GM21381 (cell line): ENCODE measurements around the gene TTC3.
"Not testable (repeated sequence)": the region's sequence is repeated elsewhere in the genome, so short reads cannot be mapped to it uniquely, and the experiment has no call there.

Experiments
- ATAC-seq: cut with Tn5 transposase; IDR thresholded peaks from one replicate; pipeline ENCODE4 v1.9.1; 2021; ENCODE audit warnings: mild to moderate bottlenecking, moderate library complexity; ENCODE audit not compliant: unreplicated experiment

The TTC3 gene

GRCh38 chr21:37072988-37073416 is at the start of gene TTC3, which contains the start of gene PIGP:
TTC3 (plus strand) TSS chr21:37073254; CDS start chr21:37087258, 14,004 bp downstream.
PIGP (minus strand) TSS chr21:37073071; CDS start chr21:37072515, 556 bp downstream.
- ATAC-seq = peak; percentile 80

- ATAC-seq = no peak
These were observed 46.6 kb upstream of the TTC3 start for GRCh38 chr21:37026499-37026898.

- no peak for ATAC-seq
These were observed 44.5 kb upstream of the TTC3 start for GRCh38 chr21:37028570-37028969.

GRCh38 chr21:37030864-37031263 is 42.2 kb upstream of the TTC3 start:
- ATAC-seq = no peak

- no peak for ATAC-seq
These were observed 40.8 kb upstream of the TTC3 start for GRCh38 chr21:37032293-37032692.

- no peak for ATAC-seq
These were observed 40.1 kb upstream of the TTC3 start for GRCh38 chr21:37032877-37033471.

- not testable (repeated sequence) for ATAC-seq
These were observed 38.7 kb upstream of the TTC3 start for GRCh38 chr21:37034394-37034793.

GRCh38 chr21:37036177-37036576 is 36.9 kb upstream of the TTC3 start:
- no peak for ATAC-seq

- no peak for ATAC-seq
These were observed 33.5 kb upstream of the TTC3 start for GRCh38 chr21:37039411-37040075.

GRCh38 chr21:37040212-37040611 is 32.8 kb upstream of the TTC3 start:
- ATAC-seq = no peak

- ATAC-seq = no peak
These were observed 31.3 kb upstream of the TTC3 start for GRCh38 chr21:37041706-37042271.

- ATAC-seq = no peak
These were observed 29.2 kb upstream of the TTC3 start for GRCh38 chr21:37043818-37044217.

- ATAC-seq = no peak
These were observed 28.4 kb upstream of the TTC3 start for GRCh38 chr21:37044643-37045042.

- ATAC-seq = no peak
These were observed 27.9 kb upstream of the TTC3 start for GRCh38 chr21:37045149-37045548.

GRCh38 chr21:37045556-37045955 is 27.5 kb upstream of the TTC3 start:
- no peak for ATAC-seq

GRCh38 chr21:37047079-37047478 is 26.0 kb upstream of the TTC3 start:
- no peak for ATAC-seq

- ATAC-seq = not testable (repeated sequence)
These were observed 23.3 kb upstream of the TTC3 start for GRCh38 chr21:37049741-37050140.

GRCh38 chr21:37055271-37055855 is 17.7 kb upstream of the TTC3 start:
- no peak for ATAC-seq

- ATAC-seq = no peak
These were observed 15.4 kb upstream of the TTC3 start for GRCh38 chr21:37057614-37058013.

- ATAC-seq = no peak
These were observed 14.8 kb upstream of the TTC3 start for GRCh38 chr21:37058261-37058660.

- ATAC-seq = no peak
These were observed 13.9 kb upstream of the TTC3 start for GRCh38 chr21:37059181-37059580.

GRCh38 chr21:37060296-37060695 is 12.8 kb upstream of the TTC3 start:
- ATAC-seq = no peak
